Measurements from ENCODE around the gene ZNF668.
A peak's percentile ranks its signal among the peaks of the same experiment; 100 is the strongest.

Gene ZNF668

DNA sequence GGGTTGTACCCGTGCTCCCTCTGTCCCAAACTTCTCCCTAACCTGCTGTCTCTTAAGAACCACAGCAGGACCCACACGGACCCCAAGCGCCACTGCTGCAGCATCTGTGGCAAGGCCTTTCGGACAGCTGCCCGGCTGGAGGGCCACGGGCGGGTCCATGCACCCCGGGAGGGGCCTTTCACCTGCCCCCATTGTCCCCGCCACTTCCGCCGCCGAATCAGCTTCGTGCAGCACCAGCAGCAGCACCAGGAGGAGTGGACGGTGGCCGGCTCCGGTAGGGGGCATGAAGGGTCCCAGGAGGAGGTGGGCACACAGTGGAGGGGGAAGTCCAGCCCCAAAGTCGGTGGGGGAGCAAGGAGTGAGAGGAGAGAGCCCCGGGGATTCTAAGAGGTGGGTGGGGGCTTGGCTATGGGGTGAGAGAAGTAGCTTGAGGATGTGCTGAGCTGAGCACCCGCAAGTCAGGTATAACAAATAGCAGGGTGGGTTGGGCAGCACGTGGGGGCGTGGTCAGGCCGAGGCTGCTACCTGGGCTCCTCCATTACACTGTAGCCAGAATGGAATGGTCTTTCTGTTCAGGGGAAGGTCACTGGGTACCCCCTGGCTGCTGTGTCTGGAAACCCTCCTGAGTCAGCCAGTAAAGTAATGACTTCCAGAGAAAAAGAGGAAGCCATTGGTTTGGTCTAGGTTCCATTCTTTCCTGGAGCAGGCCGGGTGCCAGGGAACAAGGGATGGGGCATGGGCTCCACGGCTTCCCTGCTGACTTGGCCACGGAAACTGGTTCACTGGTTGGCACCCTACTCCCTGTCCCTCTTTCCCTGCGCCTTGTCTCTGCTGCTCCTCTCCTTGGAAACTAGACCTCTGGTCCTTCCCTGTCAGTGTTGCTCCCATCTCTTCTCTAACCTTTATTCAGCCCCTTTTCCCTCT is 7.7 kb upstream of the ZNF668 start:
- DNase-seq (ENCODE audit: low spot score), result no peak

GRCh38 chr16:31080756-31081419 is 6.8 kb upstream of the ZNF668 start:
- DNase-seq (ENCODE audit: low spot score), result no peak

DNA sequence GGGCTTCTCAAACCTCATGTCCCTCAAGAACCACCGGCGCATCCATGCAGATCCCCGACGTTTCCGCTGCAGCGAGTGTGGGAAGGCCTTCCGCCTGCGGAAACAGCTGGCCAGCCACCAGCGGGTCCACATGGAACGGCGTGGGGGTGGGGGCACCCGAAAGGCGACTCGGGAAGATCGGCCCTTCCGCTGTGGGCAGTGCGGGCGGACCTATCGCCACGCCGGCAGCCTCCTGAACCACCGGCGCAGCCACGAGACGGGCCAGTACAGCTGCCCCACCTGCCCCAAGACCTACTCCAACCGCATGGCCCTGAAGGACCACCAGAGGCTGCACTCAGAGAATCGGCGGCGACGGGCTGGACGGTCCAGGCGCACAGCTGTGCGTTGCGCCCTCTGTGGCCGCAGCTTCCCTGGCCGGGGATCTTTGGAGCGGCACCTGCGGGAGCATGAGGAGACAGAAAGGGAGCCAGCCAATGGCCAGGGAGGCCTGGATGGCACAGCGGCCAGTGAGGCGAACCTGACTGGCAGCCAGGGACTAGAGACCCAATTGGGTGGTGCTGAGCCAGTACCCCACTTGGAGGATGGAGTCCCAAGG is 6.1 kb upstream of the ZNF668 start:
- DNase-seq (ENCODE audit: low spot score), result no peak

DNA sequence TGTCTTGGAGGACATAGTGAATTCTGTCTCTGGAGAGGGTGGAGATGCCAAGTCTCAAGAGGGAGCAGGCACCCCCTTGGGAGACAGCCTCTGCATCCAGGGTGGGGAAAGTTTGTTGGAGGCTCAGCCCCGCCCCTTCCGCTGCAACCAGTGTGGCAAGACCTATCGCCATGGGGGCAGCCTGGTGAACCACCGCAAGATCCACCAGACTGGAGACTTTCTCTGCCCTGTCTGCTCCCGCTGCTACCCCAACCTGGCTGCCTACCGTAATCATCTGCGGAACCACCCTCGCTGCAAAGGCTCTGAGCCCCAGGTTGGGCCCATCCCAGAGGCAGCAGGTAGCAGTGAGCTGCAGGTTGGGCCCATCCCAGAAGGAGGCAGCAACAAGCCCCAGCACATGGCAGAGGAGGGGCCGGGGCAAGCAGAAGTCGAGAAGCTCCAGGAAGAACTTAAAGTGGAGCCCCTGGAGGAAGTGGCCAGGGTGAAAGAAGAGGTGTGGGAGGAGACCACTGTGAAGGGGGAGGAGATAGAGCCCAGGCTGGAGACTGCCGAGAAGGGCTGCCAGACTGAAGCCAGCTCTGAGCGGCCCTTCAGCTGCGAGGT is 5.4 kb upstream of the ZNF668 start:
- no peak for DNase-seq (ENCODE audit: low spot score)

DNA sequence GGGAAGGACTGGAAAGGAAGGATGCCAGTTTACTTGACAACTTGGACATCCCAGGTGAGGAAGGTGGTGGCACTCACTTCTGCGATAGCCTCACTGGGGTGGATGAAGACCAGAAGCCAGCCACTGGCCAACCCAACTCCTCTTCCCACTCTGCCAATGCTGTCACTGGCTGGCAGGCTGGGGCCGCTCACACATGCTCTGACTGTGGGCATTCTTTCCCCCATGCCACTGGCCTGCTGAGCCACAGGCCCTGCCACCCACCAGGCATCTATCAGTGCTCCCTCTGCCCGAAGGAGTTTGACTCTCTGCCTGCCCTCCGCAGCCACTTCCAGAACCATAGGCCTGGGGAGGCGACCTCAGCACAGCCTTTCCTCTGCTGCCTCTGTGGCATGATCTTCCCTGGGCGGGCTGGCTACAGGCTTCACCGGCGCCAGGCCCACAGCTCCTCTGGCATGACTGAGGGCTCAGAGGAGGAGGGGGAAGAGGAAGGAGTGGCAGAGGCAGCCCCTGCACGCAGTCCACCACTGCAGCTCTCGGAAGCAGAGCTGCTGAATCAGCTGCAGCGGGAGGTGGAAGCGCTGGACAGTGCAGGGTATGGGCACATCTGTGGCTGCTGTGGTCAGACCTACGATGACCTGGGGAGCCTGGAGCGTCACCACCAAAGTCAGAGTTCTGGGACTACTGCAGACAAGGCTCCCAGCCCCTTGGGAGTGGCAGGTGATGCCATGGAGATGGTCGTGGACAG is 4.7 kb upstream of the ZNF668 start:
- no peak for DNase-seq (ENCODE audit: low spot score)

DNA sequence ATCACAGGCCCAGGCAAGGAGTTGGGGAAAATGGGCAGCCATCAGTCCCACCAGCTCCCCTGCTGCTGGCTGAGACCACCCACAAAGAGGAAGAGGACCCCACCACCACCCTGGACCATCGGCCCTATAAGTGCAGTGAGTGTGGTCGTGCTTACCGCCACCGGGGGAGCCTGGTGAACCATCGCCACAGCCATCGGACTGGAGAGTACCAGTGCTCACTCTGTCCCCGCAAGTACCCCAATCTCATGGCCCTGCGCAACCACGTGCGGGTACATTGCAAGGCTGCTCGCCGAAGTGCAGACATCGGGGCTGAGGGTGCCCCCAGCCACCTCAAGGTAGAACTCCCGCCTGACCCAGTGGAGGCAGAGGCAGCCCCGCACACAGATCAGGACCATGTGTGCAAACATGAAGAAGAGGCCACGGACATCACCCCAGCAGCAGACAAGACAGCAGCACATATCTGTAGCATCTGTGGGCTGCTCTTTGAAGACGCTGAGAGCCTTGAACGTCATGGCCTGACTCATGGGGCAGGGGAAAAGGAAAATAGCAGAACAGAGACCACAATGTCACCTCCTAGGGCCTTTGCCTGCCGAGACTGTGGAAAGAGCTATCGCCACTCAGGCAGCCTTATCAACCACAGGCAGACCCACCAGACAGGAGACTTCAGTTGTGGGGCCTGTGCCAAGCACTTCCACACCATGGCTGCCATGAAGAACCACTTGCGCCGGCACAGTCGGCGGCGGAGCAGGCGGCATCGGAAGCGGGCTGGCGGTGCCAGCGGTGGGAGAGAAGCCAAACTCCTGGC is 3.8 kb upstream of the ZNF668 start:
- DNase-seq (ENCODE audit: low spot score), result no peak

DNA sequence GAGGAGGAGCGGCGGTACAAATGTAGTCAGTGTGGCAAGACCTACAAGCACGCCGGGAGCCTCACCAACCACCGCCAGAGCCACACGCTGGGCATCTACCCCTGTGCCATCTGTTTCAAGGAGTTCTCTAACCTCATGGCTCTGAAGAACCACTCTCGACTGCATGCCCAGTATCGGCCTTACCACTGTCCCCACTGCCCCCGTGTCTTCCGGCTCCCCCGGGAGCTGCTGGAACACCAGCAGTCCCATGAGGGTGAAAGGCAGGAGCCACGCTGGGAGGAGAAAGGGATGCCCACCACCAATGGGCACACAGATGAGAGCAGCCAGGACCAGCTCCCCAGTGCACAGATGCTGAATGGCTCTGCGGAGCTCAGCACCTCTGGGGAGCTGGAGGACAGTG is 3.0 kb upstream of the ZNF668 start:
- no peak for DNase-seq (ENCODE audit: low spot score)

DNA sequence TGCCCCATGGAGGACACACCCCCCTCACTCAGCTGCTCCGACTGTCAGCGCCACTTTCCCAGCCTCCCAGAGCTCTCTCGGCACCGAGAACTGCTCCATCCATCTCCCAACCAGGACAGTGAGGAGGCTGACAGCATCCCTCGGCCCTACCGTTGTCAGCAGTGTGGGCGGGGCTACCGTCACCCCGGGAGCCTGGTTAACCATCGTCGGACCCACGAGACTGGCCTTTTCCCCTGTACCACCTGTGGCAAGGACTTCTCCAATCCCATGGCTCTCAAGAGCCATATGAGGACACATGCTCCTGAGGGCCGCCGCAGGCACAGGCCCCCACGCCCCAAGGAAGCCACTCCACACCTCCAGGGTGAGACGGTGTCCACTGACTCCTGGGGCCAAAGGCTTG is 2.3 kb upstream of the ZNF668 start:
- DNase-seq (ENCODE audit: low spot score), result no peak

- peak; percentile 10 for DNase-seq (ENCODE audit: low spot score)
Measured at GRCh38 chr16:31074814-31075183, 759 bp upstream of the ZNF668 start.

- peak; percentile 89 for DNase-seq (ENCODE audit: low spot score)
Measured at GRCh38 chr16:31073142-31073969, 684 bp downstream of the ZNF668 start.

DNA sequence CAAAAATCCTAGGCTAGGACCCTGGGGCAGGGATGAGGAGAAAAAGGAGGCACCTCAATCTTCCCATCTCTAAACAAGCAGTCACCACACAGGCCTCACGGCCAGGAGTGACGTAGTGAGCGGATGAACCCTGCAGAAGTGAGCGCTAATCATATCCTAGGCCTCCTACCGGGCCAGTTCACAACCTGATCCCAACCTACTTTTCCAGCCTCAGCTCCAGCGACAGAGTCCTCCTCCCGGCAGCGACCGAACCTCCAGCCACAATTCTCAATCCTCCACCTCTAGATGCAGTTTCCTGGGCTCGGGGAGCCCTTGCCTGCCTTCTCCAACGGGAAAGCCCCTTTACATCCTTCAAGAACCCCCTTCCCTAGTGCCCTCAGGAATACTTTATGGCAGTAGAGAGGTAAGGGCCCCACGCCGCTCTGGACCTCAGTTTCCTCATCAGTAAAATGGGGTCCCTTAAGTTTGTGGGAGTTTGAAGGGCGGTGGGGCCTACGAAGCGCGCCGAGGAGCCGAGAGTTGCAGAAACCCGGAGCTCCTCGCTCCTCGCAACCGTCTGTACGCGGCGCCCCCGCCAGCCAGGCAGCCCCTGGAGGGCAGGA is 1.4 kb downstream of the ZNF668 start:
- peak; percentile 53 for DNase-seq (ENCODE audit: low spot score)

DNA sequence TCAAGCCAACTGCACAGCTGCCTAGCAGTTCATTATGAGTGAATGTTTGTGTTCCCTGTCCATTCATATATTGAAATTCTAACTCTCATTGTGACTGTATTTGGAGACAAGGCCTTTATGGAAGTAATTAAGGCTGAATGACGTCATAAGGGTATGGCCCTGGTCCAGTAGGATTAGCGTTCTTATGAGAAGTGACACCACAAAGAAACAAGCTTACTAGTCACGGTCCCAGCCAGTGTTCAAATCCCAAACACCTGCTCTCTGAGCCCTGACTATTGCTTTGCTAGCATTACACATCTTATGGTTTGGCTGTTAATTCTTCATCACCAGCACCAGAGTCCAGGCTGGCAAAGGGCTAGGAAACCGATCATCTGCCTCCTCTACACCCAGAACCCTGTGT is 2.2 kb downstream of the ZNF668 start:
- peak; percentile 21 for DNase-seq (ENCODE audit: low spot score)

- DNase-seq (ENCODE audit: low spot score), result no peak
Measured at GRCh38 chr16:31067342-31067741, 6.7 kb downstream of the ZNF668 start.

- DNase-seq (ENCODE audit: low spot score), result peak; percentile 77
Measured at GRCh38 chr16:31064882-31065461, 9.1 kb downstream of the ZNF668 start.

- DNase-seq (ENCODE audit: low spot score), result no peak
Measured at GRCh38 chr16:31063843-31064611, 10.0 kb downstream of the ZNF668 start.

GRCh38 chr16:31063495-31063842 is 10.6 kb downstream of the ZNF668 start:
- DNase-seq (ENCODE audit: low spot score), result no peak

DNA sequence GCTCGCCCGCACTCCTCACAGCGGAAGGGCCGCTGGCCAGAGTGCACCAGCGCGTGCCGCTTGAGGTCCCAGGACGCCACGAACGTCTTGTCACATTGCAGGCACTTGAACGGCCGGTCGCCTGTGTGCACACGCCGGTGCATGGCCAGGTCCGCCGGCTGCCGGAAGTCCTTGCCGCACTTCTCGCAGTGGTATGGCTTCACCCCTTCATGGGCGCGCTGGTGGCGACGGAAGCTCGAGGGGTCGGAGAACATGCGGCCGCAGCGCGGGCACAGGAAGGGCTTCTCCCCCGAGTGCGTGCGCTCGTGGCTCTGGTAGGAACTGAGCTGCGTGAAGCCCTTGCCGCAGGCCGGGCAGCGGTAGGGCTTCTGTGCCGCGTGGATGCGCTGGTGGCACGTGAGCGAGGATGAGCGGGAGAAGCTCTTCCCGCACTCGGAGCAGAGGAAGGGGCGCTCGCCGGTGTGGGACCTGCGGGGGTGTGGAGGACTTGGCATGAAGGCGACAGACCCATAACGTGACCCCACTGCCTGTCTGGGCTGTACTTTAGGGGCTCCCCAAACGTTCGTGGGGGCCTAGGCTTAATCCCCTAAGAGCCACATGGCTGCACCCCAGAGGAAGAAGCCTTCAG is 12.1 kb downstream of the ZNF668 start:
- DNase-seq (ENCODE audit: low spot score), result no peak

- no peak for DNase-seq (ENCODE audit: low spot score)
Measured at GRCh38 chr16:31061126-31061812, 12.8 kb downstream of the ZNF668 start.
